ENCODE measurements around the gene PDPN.

Gene PDPN

GRCh38 chr1:13619909-13620308, 36.3 kb downstream of the PDPN start:
- no peak for DNase-seq

- DNase-seq = no peak
Observed at GRCh38 chr1:13620825-13621224, 37.2 kb downstream of the PDPN start.

- no peak for DNase-seq
Observed at GRCh38 chr1:13622446-13622845, 38.8 kb downstream of the PDPN start.

- DNase-seq = no peak
Observed at GRCh38 chr1:13623021-13623637, 39.5 kb downstream of the PDPN start.

GRCh38 chr1:13624526-13624925, 40.9 kb downstream of the PDPN start:
- no peak for DNase-seq

- DNase-seq = no peak
Observed at GRCh38 chr1:13627127-13627526, 43.5 kb downstream of the PDPN start.

- DNase-seq = no peak
Observed at GRCh38 chr1:13628218-13628617, 44.6 kb downstream of the PDPN start.

GRCh38 chr1:13628711-13629110, 45.1 kb downstream of the PDPN start:
- DNase-seq = peak; percentile 8

- DNase-seq = no peak
Observed at GRCh38 chr1:13642306-13643004, 58.8 kb downstream of the PDPN start.

GRCh38 chr1:13643017-13643416, 59.4 kb downstream of the PDPN start:
- DNase-seq = no peak

GRCh38 chr1:13646521-13646920, 62.9 kb downstream of the PDPN start:
- DNase-seq = no peak

GRCh38 chr1:13651279-13651678, 67.6 kb downstream of the PDPN start:
- DNase-seq = no peak

- DNase-seq = no peak
Observed at GRCh38 chr1:13652238-13652637, 68.6 kb downstream of the PDPN start.

- no peak for DNase-seq
Observed at GRCh38 chr1:13661539-13661938, 77.9 kb downstream of the PDPN start.

- no peak for DNase-seq
Observed at GRCh38 chr1:13662493-13662892, 78.9 kb downstream of the PDPN start.

GRCh38 chr1:13663969-13664368, 80.3 kb downstream of the PDPN start:
- DNase-seq = no peak

- no peak for DNase-seq
Observed at GRCh38 chr1:13664451-13664850, 80.8 kb downstream of the PDPN start.

GRCh38 chr1:13666317-13666716, 82.7 kb downstream of the PDPN start:
- no peak for DNase-seq
